B cell (primary cell): Measurements from ENCODE around the gene DIPK2A. TPM values are rescaled to one million over a fixed set of nuclear protein-coding genes. Genes with fewer than 3 reads are reported as not detected.

Experiments used
- ATAC-seq: fragments of 200-7000 bp; cut with Tn5 transposase; one replicate; pipeline ENCODE4 v1.10.0; 2021; ENCODE audit warnings: low read depth, mild to moderate bottlenecking, moderate number of reproducible peaks, moderate library complexity
- CTCF ChIA-PET: fragments of 350-600 bp; sonication (Branson Sonifier 250); formaldehyde crosslinking; loops from one replicate; lab custom pipeline; 2021; ENCODE audit warnings: antibody characterized with exemption, inconsistent platforms; lab: Charles Lee
- POLR2A ChIA-PET: fragments of 350-600 bp; sonication (Branson Sonifier 250); formaldehyde crosslinking; loops from one replicate; lab custom pipeline; 2021; ENCODE audit warnings: antibody characterized with exemption; lab: Charles Lee
- DNase-seq: peaks from one replicate; pipeline ENCODE4 v3.0.0; 2013
- H2AFZ ChIP-seq: 2 replicates; pipeline ENCODE4 v1.6.1; 2012; ENCODE audit warnings: mild to moderate bottlenecking, low read depth, low read length; ENCODE audit not compliant: insufficient read depth, poor library complexity, severe bottlenecking
- H3K27ac ChIP-seq, 2 donors: 1 replicate in 1 of 2; 2 replicates in 1 of 2; pipeline ENCODE4 v1.5.1; 2012 to 2013; ENCODE audit warnings: low read length in 2 of 2, mild to moderate bottlenecking in 2 of 2, moderate library complexity in 1 of 2
- H3K27me3 ChIP-seq, 4 experiments: fragments of 200-600 bp in 1 of 4; sonication (generic) in 1 of 4; replicated peaks in 1 of 4; 1 replicate in 2 of 4; 2 replicates in 2 of 4; pipeline versions ENCODE4 v1.6.1 to v1.7.0; 2013 to 2016; ENCODE audit warnings: low read length in 3 of 4, mild to moderate bottlenecking in 2 of 4, mixed read lengths in 1 of 4, moderate library complexity in 1 of 4; ENCODE audit not compliant: insufficient read depth in 4 of 4, control insufficient read depth in 3 of 4; ENCODE audit errors: control extremely low read depth in 1 of 4
- H3K36me3 ChIP-seq, 2 experiments: replicated peaks in 1 of 2; 1 replicate in 1 of 2; 2 replicates in 1 of 2; pipeline versions ENCODE4 v1.6.1 to v1.7.1; 2013; ENCODE audit warnings: low read length in 1 of 2; ENCODE audit not compliant: insufficient read depth in 2 of 2, control insufficient read depth in 1 of 2; ENCODE audit errors: control extremely low read depth in 1 of 2, extremely low read depth in 1 of 2
- H3K4me1 ChIP-seq, 2 donors: fragments of 200-600 bp in 1 of 2; sonication (generic) in 1 of 2; 1 replicate in 1 of 2; 2 replicates in 1 of 2; pipeline versions ENCODE4 v1.5.1 to v1.6.1; 2013 to 2017; ENCODE audit warnings: low read length in 2 of 2; ENCODE audit not compliant: control insufficient read depth in 2 of 2, insufficient read depth in 2 of 2
- H3K4me2 ChIP-seq: replicated peaks from 2 replicates; pipeline ENCODE3; 2012; ENCODE audit warnings: mild to moderate bottlenecking, low read depth, low read length; ENCODE audit not compliant: poor library complexity, severe bottlenecking
- H3K4me3 ChIP-seq, 5 experiments: fragments of 200-600 bp in 1 of 5; sonication (generic) in 1 of 5; 1 replicate in 3 of 5; 2 replicates in 2 of 5; pipeline versions ENCODE4 v1.5.1 to v1.7.0; 2011 to 2016; ENCODE audit warnings: low read length in 4 of 5, mild to moderate bottlenecking in 4 of 5, low read depth in 2 of 5, control low read depth in 1 of 5, moderate library complexity in 1 of 5; ENCODE audit not compliant: insufficient read depth in 1 of 5; ENCODE audit errors: control extremely low read depth in 1 of 5, extremely low read depth in 1 of 5
- H3K79me2 ChIP-seq: fragments of 200-600 bp; sonication (generic); one replicate; pipeline ENCODE4 v1.6.0; 2016; ENCODE audit warnings: low read length; ENCODE audit not compliant: control insufficient read depth, insufficient read depth
- H3K9ac ChIP-seq: fragments of 200-600 bp; sonication (generic); 2 replicates; pipeline ENCODE4 v1.6.1; 2017; ENCODE audit warnings: mild to moderate bottlenecking, low read length, moderate library complexity
- H3K9me3 ChIP-seq, 3 donors: one replicate each; pipeline versions ENCODE4 v1.6.1 to v1.7.1; 2013; ENCODE audit warnings: low read length in 2 of 3; ENCODE audit not compliant: control insufficient read depth in 2 of 3, insufficient read depth in 1 of 3; ENCODE audit errors: control extremely low read depth in 1 of 3
- H4K20me1 ChIP-seq: 2 replicates; pipeline ENCODE4 v1.6.0; 2012; ENCODE audit warnings: mild to moderate bottlenecking, low read length; ENCODE audit not compliant: insufficient read depth, control insufficient read depth, poor library complexity, severe bottlenecking
- H3K27ac Mint-ChIP-seq: one replicate; pipeline ENCODE4 v1.8.0; 2021; ENCODE audit warnings: mixed read lengths
- H3K27me3 Mint-ChIP-seq: one replicate; pipeline ENCODE4 v1.8.0; 2021; ENCODE audit warnings: mixed read lengths
- H3K4me1 Mint-ChIP-seq: one replicate; pipeline ENCODE4 v1.8.0; 2021; ENCODE audit warnings: mixed read lengths
- H3K4me3 Mint-ChIP-seq: one replicate; pipeline ENCODE4 v1.8.0; 2021; ENCODE audit warnings: mixed read lengths
- H3K9me3 Mint-ChIP-seq: one replicate; pipeline ENCODE4 v1.8.0; 2022; ENCODE audit warnings: mixed read lengths; ENCODE audit not compliant: insufficient read depth
- EZH2 ChIP-seq: IDR thresholded peaks from 2 replicates; pipeline ENCODE4 v1.6.1; 2012; ENCODE audit warnings: borderline replicate concordance, low read depth, mild to moderate bottlenecking, moderate library complexity, low read length; ENCODE audit not compliant: insufficient read depth, poor library complexity, severe bottlenecking
- WGBS: methylation state at CpG from one replicate; pipeline ENCODE4 v1.1.5; 2013; ENCODE audit warnings: missing lambda C conversion rate; ENCODE audit not compliant: insufficient coverage; 5-methylcytosine and 5-hydroxymethylcytosine counted together
- intact Hi-C: fragments of 100-400 bp; cut with micrococcal nuclease; formaldehyde crosslinking; loops from one replicate; pipeline ENCODE4 v1.10.0; 2022
- polyA plus RNA-seq: library from polyadenylated mRNA; depleted of rRNA; stranded (reverse); fragments of >200 nt; gene quantifications from 2 replicates; pipeline ENCODE4 v1.2.3, GENCODE V29; 2012
- total RNA-seq, 2 donors: library from RNA; stranded (reverse); fragments of 120-200 nt in 1 of 2; gene quantifications; 1 replicate in 1 of 2; 2 replicates in 1 of 2; pipeline versions ENCODE4 v1.2.3 to v1.2.4, GENCODE V29; 2013 to 2022
- TF ChIP-seq, protein P1 (sequence below): fragments of 200-600 bp; IDR thresholded peaks from one replicate; pipeline ENCODE4 v1.8.0; 2022; ENCODE audit warnings: antibody characterized with exemption, mild to moderate bottlenecking

DIPK2A gene
- total and polyA plus RNA-seq, 2 donors (not counting 1 experiment from before 2014, with no cell fraction given), result 16.3 to 55.3 TPM

DNA sequence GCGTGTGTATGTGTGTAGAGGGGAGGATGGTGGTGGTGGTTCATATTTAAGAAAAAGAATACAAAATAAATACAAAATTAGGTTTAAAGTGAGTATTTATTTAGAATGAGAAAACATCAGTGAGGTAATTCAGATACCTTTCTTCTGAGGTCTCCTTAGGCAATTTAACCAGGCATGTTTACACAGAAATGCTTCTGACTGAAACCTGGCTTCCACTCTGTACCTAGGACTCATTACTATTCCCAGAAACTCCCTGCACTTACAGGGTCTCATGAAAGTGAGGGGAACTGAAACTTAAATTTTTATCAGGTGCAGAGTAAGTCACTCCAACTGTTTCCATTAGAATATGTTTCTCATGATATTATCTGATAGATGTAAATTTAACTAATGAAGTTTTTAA lies 10.3 kb upstream of the DIPK2A start:
- peaks cover 3% of the 10 kb centered on the region for H3K4me1 Mint-ChIP-seq
- intact Hi-C loops, result no loop called here
- H3K4me1 ChIP-seq, result no peaks in the 10 kb centered on the region
- ChIA-PET POLR2A (no interaction called here), CTCF (interaction anchor here (1.7 to 6.1 kb wide), 2 partner anchors 11 to 67 kb away, joined by 4 to 30 read pairs; no protein-coding TSS in a partner anchor)
- H3K9ac ChIP-seq, result no peak overlapping the region
- H3K4me3 Mint-ChIP-seq, result no peak overlapping the region
- H3K36me3 ChIP-seq, result no peaks in the 10 kb centered on the region
- no peak overlapping the region for H2AFZ ChIP-seq
- no peak overlapping the region for H3K4me3 ChIP-seq
- no peak overlapping the region for H3K27ac Mint-ChIP-seq
- H4K20me1 ChIP-seq, result no peaks in the 10 kb centered on the region
- H3K4me2 ChIP-seq, result no peak overlapping the region
- no peaks in the 10 kb centered on the region for H3K9me3 Mint-ChIP-seq
- TF ChIP-seq, protein P1, sequence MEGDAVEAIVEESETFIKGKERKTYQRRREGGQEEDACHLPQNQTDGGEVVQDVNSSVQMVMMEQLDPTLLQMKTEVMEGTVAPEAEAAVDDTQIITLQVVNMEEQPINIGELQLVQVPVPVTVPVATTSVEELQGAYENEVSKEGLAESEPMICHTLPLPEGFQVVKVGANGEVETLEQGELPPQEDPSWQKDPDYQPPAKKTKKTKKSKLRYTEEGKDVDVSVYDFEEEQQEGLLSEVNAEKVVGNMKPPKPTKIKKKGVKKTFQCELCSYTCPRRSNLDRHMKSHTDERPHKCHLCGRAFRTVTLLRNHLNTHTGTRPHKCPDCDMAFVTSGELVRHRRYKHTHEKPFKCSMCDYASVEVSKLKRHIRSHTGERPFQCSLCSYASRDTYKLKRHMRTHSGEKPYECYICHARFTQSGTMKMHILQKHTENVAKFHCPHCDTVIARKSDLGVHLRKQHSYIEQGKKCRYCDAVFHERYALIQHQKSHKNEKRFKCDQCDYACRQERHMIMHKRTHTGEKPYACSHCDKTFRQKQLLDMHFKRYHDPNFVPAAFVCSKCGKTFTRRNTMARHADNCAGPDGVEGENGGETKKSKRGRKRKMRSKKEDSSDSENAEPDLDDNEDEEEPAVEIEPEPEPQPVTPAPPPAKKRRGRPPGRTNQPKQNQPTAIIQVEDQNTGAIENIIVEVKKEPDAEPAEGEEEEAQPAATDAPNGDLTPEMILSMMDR, result no peak
- TF ChIP-seq EZH2, result no peak
- no peak overlapping the region for H3K27ac ChIP-seq
- peaks cover 0 to 3% (median 0%) of the 10 kb centered on the region in 4 experiments for H3K27me3 ChIP-seq
- ATAC-seq (no peak), DNase-seq (no peak)
- H3K79me2 ChIP-seq, result no peaks in the 10 kb centered on the region
- WGBS, result no CpG with 5 or more reads among the region's 1 CpG
- H3K27me3 Mint-ChIP-seq, result peaks cover 20% of the 10 kb centered on the region
- H3K9me3 ChIP-seq, result peaks cover 0 to 7% (median 5%) of the 10 kb centered on the region in 3 donors

DNA sequence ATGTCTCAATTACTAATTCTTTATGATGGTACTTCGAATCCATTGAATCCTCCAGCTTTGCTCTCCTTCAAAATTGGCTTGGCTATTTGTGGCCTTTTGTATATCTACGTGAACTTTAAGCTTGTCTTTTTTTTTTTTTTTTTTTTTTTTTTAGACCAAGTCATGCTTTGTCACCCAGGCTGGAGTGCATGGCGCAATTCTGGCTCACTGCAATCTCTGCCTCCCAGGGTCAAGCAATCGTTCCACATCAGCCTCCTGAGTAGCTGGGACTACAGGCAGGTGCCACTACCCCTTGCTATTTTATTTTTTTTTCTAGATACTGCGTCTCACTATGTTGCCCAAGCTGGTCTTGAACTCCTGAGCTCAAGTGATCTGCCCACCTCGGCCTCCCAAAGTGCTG lies 7.7 kb upstream of the DIPK2A start:
- 93% methylated on average over 5 of the region's 6 CpGs for WGBS
- peaks cover 0 to 4% (median 1%) of the 10 kb centered on the region in 3 donors for H3K9me3 ChIP-seq
- H3K27ac ChIP-seq, result no peak overlapping the region
- H3K79me2 ChIP-seq, result no peaks in the 10 kb centered on the region
- H3K4me1 ChIP-seq, result no peaks in the 10 kb centered on the region
- no peak overlapping the region for H3K4me3 Mint-ChIP-seq
- H3K4me1 Mint-ChIP-seq, result no peaks in the 10 kb centered on the region
- H3K36me3 ChIP-seq, result no peaks in the 10 kb centered on the region
- H4K20me1 ChIP-seq, result no peaks in the 10 kb centered on the region
- H3K27me3 Mint-ChIP-seq, result peaks cover 21% of the 10 kb centered on the region
- H3K27ac Mint-ChIP-seq, result no peak overlapping the region
- H3K27me3 ChIP-seq, result peaks cover 0 to 3% (median 0%) of the 10 kb centered on the region in 4 experiments
- DNase-seq, result no peak
- ChIA-PET POLR2A (no interaction called here), CTCF (interaction anchor here (0.8 to 1.9 kb wide), 4 partner anchors 11 to 68 kb away, joined by 3 to 6 read pairs (median 5); no protein-coding TSS in a partner anchor)
- H3K4me2 ChIP-seq, result no peak overlapping the region
- no peak overlapping the region for H2AFZ ChIP-seq
- intact Hi-C loops, result no loop called here
- TF ChIP-seq, protein P1, result no peak
- TF ChIP-seq EZH2, result no peak
- H3K9me3 Mint-ChIP-seq, result no peaks in the 10 kb centered on the region
- H3K9ac ChIP-seq, result no peak overlapping the region
- no peak overlapping the region for H3K4me3 ChIP-seq
- ATAC-seq, result no peak
